Measurements from ENCODE around the gene ARL2BP.

GRCh38 chr16:57256601-57257395 lies 11.7 kb downstream of the ARL2BP start:
- TF ChIP-seq EZH2 (IDR thresholded peaks at IDR 0.05; ENCODE audit: borderline replicate concordance, insufficient read depth, low read depth, low read length, poor library complexity, severe bottlenecking) (no peak), CTCF (IDR thresholded peaks at IDR 0.05) (no peak)

All from B cell (primary cell).